Gastrocnemius medialis (tissue), 4 donors: ENCODE results near the gene HIVEP1. TPM values are rescaled to one million over a fixed set of nuclear protein-coding genes. Genes with fewer than 3 reads are reported as not detected.

Experiments
- ATAC-seq, 2 donors: fragments of 150-250 bp; one replicate each; pipeline ENCODE4 v1.9.1; 2016
- DNase-seq, 2 donors: peaks; one replicate each; pipeline ENCODE4 v3.0.0-alpha.2; 2019
- H3K27ac ChIP-seq, 4 donors: fragments of 200-600 bp; sonication (generic); 1 replicate in 1 of 4; 2 replicates in 3 of 4; pipeline ENCODE4 v1.5.1; 2016 to 2018; ENCODE audit warnings: mild to moderate bottlenecking in 2 of 4, moderate library complexity in 1 of 4
- H3K27me3 ChIP-seq, 3 donors: fragments of 200-600 bp; sonication (generic) in 2 of 3; 1 replicate in 1 of 3; 2 replicates in 2 of 3; pipeline versions ENCODE4 v1.5.1 to v1.6.0; 2016 to 2019; ENCODE audit warnings: mild to moderate bottlenecking in 1 of 3, moderate library complexity in 1 of 3
- H3K36me3 ChIP-seq, 2 donors: fragments of 200-600 bp; sonication (generic) in 1 of 2; one replicate each; pipeline ENCODE4 v1.5.1; 2017 to 2018
- H3K4me1 ChIP-seq, 2 donors: fragments of 200-600 bp; sonication (generic) in 1 of 2; one replicate each; pipeline ENCODE4 v1.5.1; 2016 to 2017; ENCODE audit warnings: mild to moderate bottlenecking in 2 of 2
- H3K4me3 ChIP-seq, 4 donors: fragments of 200-600 bp; sonication (generic) in 3 of 4; 1 replicate in 1 of 4; 2 replicates in 3 of 4; pipeline ENCODE4 v1.5.1; 2016 to 2019; ENCODE audit warnings: mild to moderate bottlenecking in 2 of 4
- H3K9me3 ChIP-seq, 3 donors: fragments of 200-600 bp; sonication (generic) in 2 of 3; 1 replicate in 1 of 3; 2 replicates in 2 of 3; pipeline ENCODE4 v1.5.1; 2016 to 2019
- CTCF ChIP-seq, 5 experiments: fragments of 450-650 bp in 3 of 5; fragments of 200-600 bp in 2 of 5; sonication (generic) in 2 of 5; IDR thresholded peaks in 4 of 5; conservative IDR thresholded peaks in 1 of 5; 1 replicate in 4 of 5; 2 replicates in 1 of 5; pipeline ENCODE4 v1.5.1; 2016 to 2019; ENCODE audit warnings: antibody characterized with exemption in 5 of 5, mild to moderate bottlenecking in 3 of 5, moderate library complexity in 3 of 5
- POLR2A ChIP-seq, 2 donors: fragments of 450-650 bp; IDR thresholded peaks; one replicate each; pipeline ENCODE4 v1.6.1; 2017; ENCODE audit warnings: antibody characterized with exemption in 2 of 2, mild to moderate bottlenecking in 2 of 2, moderate library complexity in 2 of 2
- in situ Hi-C, 4 donors: fragments of 200-750 bp; cut with MboI; loops; one replicate each; pipeline versions ENCODE4 v1.15.0 to v1.8.0; 2017; ENCODE audit warnings: low sequenced_read_pairs in 4 of 4
- intact Hi-C: fragments of 100-400 bp; cut with DNase I; formaldehyde crosslinking; loops from one replicate; pipeline ENCODE4 v1.15.1; 2023; ENCODE audit warnings: low total_unique reads
- total RNA-seq, 4 donors: library from RNA; depleted of rRNA; stranded (reverse); fragments of >200 nt; gene quantifications; one replicate each; pipeline versions ENCODE4 v1.1.0 to v1.2.3, GENCODE V29; 2016

HIVEP1 gene
- total RNA-seq, 4 donors from 2014 or later, result 8.3 to 13.5 (median 10.5) TPM

DNA sequence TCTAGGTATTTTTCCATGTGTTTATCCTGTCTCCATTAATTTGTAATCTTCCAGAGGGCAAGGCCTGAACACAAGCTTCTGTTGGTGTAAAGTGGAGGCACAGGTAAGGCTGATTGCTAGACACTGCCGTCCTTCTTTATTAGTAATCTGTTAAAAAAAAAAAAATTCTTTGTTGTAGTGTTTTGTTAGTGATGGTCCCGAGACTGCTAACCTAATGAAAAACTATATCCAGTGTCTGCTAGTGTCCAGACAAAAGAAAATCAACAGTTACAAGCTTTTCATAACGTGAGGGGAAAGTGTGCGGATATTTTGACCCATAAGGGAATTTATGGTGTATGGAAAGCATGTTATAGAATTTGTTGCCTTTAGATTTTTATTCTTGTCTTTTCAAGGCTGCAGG, 4.2 kb upstream of the HIVEP1 start:
- intact Hi-C loops (loop anchor here (1.0 to 2.0 kb wide), 3 partner anchors 237 to 471 kb away; partner anchors contain the start of gene TMEM170B), in situ Hi-C loops (no loop called here)
- DNase-seq (no peak), ATAC-seq (no peak)
- Histone ChIP-seq H3K36me3 (no peaks in the 10 kb centered on the region), H3K27me3 (no peaks in the 10 kb centered on the region), H3K4me1 (peaks cover 15 to 18% of the 10 kb centered on the region in 2 donors), H3K27ac (peak overlapping the region; percentile 92 to 98 (median 96)), H3K9me3 (no peaks in the 10 kb centered on the region), H3K4me3 (peak overlapping the region; percentile 61 to 95 (median 73))
- no peak for TF ChIP-seq POLR2A (IDR thresholded peaks at IDR 0.05)
- no peak for TF ChIP-seq CTCF (IDR thresholded peaks at IDR 0.05 in 4 of 5, conservative IDR thresholded peaks at IDR 0.05 in 1 of 5)

GRCh38 chr6:12008366-12009179, 3.5 kb upstream of the HIVEP1 start:
- peak; percentile 13 to 41 for TF ChIP-seq POLR2A (IDR thresholded peaks at IDR 0.05)
- no peak for TF ChIP-seq CTCF (IDR thresholded peaks at IDR 0.05 in 4 of 5, conservative IDR thresholded peaks at IDR 0.05 in 1 of 5)
- intact Hi-C loops (loop anchor here (1.0 to 2.0 kb wide), 3 partner anchors 238 to 471 kb away; partner anchors contain the start of gene TMEM170B), in situ Hi-C loops (no loop called here)
- Histone ChIP-seq H3K4me3 (peak overlapping the region; percentile 61 to 95 (median 73)), H3K4me1 (peaks cover 18 to 25% of the 10 kb centered on the region in 2 donors), H3K36me3 (no peaks in the 10 kb centered on the region), H3K27me3 (no peaks in the 10 kb centered on the region), H3K9me3 (no peaks in the 10 kb centered on the region), H3K27ac (peak overlapping the region; percentile 92 to 98 (median 96))
- peak; percentile 27 to 42 for ATAC-seq
- DNase-seq, result peak; percentile 66 to 74

DNA sequence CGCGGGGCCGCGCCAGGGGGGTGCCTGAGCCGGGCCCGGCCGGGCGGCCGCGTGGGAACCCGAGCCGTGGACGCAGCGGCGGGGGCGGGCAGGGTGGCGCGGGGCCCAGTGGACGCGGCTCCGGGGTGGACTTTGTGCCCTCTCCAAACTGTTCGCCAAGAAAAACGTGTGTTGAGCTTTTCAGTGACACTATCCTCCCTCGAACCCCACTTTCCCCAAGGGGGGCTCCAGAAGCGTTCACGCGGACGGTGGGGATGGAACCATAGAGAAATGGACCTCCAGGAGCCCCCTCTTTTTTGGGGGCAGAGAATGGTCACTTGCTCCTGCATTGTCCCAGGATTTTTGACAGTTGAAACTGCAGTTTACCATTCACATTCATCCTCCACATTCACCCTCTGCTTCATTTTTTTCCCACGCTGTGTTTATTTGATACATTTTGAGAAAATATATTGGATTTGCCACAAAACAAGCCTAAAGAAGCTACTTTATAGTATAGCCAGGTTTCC, 2.9 kb upstream of the HIVEP1 start:
- Histone ChIP-seq H3K4me3 (peak overlapping the region; percentile 65 to 95 (median 71)), H3K4me1 (peaks cover 19 to 26% of the 10 kb centered on the region in 2 donors), H3K36me3 (no peaks in the 10 kb centered on the region), H3K27ac (peak overlapping the region; percentile 92 to 98 (median 96)), H3K27me3 (no peaks in the 10 kb centered on the region), H3K9me3 (no peaks in the 10 kb centered on the region)
- DNase-seq (no peak), ATAC-seq (no peak)
- TF ChIP-seq CTCF (IDR thresholded peaks at IDR 0.05 in 4 of 5, conservative IDR thresholded peaks at IDR 0.05 in 1 of 5) (no peak), POLR2A (IDR thresholded peaks at IDR 0.05) (no peak)
- intact Hi-C loops, result loop anchor here (2.0 kb wide), 2 partner anchors 238 to 296 kb away; no protein-coding TSS in a partner anchor
- in situ Hi-C loops, result no loop called here

GRCh38 chr6:12009876-12010634, 2.1 kb upstream of the HIVEP1 start:
- no peak for TF ChIP-seq POLR2A (IDR thresholded peaks at IDR 0.05)
- no peak for TF ChIP-seq CTCF (IDR thresholded peaks at IDR 0.05 in 4 of 5, conservative IDR thresholded peaks at IDR 0.05 in 1 of 5)
- Histone ChIP-seq H3K27me3 (no peaks in the 10 kb centered on the region), H3K36me3 (no peaks in the 10 kb centered on the region), H3K4me1 (peaks cover 19 to 26% of the 10 kb centered on the region in 2 donors), H3K4me3 (peak overlapping the region; percentile 69 to 95 (median 71)), H3K9me3 (no peaks in the 10 kb centered on the region), H3K27ac (peak overlapping the region; percentile 92 to 98 (median 96))
- DNase-seq (no peak), ATAC-seq (no peak)
- intact Hi-C loops (loop anchor here (2.0 kb wide), 2 partner anchors 239 to 297 kb away; no protein-coding TSS in a partner anchor), in situ Hi-C loops (no loop called here)
